Fibroblast of mammary gland (primary cell): ENCODE data around the gene ABHD5.
"Not testable (repeated sequence)": the region's sequence is repeated elsewhere in the genome, so short reads cannot be mapped to it uniquely, and the experiment has no call there.

Experiments
- DNase-seq: peaks from one replicate; pipeline ENCODE4 v3.0.0-alpha.2; 2010; ENCODE audit warnings: low read depth
- H3K4me3 ChIP-seq: 2 replicates; pipeline ENCODE4 v1.5.1; 2011; ENCODE audit warnings: low read depth, mild to moderate bottlenecking, low read length, moderate library complexity; ENCODE audit not compliant: control insufficient read depth
- TF ChIP-seq, protein P1 (sequence below): conservative IDR thresholded peaks from 2 replicates; pipeline ENCODE4 v1.5.1; 2011; ENCODE audit warnings: low read depth, low read length, inconsistent platforms; ENCODE audit not compliant: control insufficient read depth, insufficient read depth

Gene ABHD5

DNA sequence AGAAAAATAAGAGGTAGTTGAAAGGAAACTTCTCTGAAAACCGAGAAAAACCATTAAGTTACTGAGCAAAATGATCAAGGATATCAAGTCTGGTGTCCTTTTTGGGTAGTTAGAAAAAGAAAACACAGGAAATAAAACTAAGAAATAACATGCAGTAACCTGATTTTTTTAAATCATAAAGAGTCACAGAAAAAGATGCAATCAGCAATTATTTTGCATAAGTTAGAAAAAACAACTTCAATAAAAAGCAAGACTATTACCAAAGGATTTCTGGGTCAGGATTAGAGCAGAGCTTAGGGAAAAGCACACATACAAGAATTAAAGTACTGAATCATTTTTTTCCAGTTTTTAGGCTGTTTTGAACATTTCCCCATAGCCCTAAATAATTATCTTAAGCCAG is 40.4 kb upstream of the ABHD5 start:
- no peak overlapping the region for H3K4me3 ChIP-seq
- TF ChIP-seq, protein P1, sequence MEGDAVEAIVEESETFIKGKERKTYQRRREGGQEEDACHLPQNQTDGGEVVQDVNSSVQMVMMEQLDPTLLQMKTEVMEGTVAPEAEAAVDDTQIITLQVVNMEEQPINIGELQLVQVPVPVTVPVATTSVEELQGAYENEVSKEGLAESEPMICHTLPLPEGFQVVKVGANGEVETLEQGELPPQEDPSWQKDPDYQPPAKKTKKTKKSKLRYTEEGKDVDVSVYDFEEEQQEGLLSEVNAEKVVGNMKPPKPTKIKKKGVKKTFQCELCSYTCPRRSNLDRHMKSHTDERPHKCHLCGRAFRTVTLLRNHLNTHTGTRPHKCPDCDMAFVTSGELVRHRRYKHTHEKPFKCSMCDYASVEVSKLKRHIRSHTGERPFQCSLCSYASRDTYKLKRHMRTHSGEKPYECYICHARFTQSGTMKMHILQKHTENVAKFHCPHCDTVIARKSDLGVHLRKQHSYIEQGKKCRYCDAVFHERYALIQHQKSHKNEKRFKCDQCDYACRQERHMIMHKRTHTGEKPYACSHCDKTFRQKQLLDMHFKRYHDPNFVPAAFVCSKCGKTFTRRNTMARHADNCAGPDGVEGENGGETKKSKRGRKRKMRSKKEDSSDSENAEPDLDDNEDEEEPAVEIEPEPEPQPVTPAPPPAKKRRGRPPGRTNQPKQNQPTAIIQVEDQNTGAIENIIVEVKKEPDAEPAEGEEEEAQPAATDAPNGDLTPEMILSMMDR: no peak
- no peak for DNase-seq

DNA sequence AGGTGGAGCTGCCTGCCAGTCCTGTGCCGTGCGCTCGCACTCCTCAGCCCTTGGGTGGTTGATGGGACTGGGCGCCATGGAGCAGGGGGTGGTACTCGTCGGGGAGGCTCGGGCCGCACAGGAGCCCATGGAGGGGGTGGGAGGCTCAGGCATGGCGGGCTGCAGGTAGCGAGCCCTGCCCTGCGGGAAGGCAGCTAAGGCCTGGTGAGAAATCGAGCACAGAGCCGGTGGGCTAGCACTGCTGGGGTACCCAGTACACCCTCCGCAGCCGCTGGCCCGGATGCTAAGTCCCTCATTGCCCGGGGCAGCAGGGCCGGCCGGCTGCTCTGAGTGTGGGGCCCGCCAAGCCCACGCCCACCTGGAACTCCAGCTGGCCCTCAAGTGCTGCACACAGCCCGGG is 34.3 kb upstream of the ABHD5 start:
- DNase-seq, H3K4me3 ChIP-seq: not testable (repeated sequence)

DNA sequence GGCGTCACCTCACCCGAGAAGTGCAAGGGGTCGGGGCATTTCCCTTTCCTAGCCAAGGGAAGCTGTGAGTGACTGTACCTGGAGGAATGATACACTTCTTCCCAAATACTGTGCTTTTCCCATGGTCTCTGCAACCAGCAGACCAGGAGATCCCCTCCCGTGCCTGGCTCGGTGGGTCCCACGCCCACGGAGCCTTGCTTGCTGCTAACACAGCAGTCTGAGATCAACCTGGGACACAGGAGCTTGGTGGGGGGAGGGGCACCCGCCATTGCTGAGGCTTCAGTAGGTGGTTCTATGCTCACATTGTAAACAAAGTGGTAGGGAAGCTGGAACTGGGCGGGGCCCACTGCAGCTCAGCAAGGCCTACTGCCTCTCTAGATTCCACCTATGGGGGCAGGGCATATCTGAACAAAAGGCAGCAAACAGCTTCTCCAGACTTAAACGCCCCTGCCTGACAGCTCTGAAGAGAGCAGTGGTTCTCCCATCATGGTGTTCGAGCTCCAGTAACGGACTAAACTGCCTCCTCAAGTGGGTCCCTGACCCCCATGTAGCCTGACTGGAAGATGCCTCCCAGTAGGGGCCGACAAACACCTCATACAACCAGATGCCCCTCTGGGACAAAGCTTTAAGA is 31.4 kb upstream of the ABHD5 start:
- no peak overlapping the region for H3K4me3 ChIP-seq
- TF ChIP-seq, protein P1: no peak
- DNase-seq: no peak

DNA sequence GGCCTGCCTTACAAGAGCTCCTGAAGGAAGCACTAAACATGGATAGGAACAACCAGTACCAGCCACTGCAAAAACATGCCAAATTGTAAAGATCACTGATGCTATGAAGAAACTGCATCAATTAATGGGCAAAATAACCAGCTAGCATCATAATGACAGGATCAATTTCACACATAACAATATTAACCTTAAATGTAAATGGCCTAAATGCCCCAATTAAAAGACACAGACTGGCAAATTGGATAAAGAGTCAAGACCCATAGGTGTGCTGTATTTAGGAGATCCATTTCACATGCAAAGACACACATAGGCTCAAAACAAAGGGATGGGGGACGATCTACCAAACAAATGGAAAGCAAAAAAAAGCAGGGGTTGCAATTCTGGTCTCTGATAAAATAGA is 29.4 kb upstream of the ABHD5 start:
- not testable (repeated sequence) for DNase-seq, H3K4me3 ChIP-seq

DNA sequence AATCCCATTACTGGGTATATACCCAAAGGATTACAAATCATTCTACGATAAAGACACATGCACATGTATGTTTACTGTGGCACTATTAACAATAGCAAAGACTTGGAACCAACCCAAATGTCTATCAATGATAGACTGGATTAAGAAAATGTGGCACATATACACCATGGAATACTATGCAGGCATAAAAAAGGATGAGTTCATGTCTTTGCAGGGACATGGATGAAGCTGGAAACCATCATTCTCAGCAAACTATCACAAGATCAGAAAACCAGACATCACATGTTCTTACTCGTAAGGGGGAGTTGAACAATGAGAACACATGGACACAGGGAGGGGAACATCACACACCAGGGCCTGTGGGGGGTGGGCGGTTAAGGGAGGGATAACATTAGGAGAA is 25.7 kb upstream of the ABHD5 start:
- DNase-seq, H3K4me3 ChIP-seq: not testable (repeated sequence)

DNA sequence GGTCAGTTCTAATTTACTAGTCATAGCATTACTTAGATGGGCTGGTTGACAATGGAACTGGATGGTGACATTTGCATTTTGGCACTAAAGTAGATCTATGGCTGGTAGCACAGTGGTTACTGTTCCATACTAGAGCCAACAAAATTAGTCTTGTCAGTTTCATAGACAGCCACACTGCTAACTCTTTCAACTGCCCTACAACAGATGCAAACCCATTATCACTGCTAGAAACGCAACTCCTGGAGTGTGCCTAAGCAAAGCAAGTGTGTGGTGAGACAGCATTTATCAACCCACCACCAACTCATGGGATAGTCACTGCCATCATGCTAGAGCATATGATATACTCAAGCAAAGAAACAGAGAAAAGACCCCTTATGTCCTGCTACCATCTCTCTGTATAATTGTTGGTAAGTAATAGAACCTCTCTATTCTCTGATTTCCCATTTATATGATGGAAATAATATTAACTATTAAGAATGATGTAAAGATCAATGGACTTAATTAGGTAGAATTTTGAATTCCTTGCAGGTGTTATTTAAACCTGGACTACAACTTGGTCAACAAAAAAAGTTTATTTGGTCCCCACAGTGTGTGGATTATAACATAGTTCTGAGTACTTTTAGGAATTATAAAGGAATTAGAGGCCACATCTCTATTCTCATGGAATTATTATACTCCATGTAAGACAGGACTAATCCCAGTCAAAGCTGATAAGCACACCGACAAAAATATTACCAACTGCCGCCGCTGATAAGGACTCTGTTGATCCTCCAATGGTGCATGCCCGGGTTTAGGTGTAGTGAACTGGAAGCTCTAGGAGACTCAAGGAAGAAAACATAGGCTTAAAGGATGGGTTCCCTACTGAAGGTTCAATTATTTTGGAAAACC is 19.9 kb upstream of the ABHD5 start:
- DNase-seq: no peak
- TF ChIP-seq, protein P1: no peak
- H3K4me3 ChIP-seq: no peak overlapping the region

DNA sequence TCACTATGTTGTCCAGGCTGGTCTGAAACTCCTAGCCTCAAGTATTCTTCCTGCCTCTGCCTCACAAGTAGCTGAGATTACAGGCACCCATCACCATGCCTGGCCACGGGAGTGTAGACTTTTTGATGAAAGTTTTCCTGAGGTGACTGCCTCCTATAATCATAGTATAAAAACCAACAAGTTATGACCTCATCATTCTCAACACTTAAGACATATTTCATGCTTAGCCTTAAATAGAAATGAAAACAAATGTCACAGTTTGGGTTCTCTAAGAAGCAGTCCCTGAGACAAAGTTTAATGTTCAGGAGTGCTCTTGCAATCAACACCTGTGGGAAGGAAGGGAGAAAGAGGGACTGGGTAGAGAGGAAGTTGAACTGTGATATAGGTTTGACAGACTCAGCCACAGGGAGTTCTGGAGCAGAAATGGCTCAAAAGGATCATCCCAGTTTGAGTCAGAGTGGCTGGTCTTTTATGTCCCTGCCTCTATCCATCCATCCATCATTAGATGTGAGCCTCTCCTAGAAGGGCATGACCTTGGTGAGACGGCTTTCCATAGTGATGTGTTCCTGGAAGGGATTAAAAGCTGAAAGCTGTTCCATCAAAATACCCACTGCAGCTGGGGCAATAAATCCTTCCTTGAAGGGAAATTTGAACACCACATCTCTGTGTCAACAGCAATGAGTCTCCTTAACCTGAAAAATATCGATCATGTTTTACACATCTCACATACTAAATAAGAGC is 16.2 kb upstream of the ABHD5 start:
- TF ChIP-seq, protein P1: no peak
- no peak for DNase-seq
- H3K4me3 ChIP-seq: no peak overlapping the region

DNA sequence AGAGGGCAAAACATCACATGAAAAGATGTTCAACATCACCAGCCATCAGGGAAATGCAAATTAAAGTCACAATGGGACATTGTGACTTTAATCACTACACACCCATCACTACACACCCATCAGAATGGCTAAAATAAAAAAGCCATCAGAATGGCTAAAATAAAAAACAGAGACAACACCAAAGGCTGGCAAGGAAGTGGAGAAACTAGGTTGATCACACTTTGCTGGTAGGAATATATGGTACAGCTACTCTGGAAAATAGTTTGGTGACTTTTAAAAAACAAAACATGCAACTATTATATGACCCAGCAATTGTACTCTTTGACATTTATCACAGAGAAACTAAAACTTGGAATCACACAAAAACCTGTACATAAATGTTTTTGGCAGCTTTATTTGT is 15.1 kb upstream of the ABHD5 start:
- TF ChIP-seq, protein P1: no peak

More for the DNA sequence above, 15.1 kb upstream of the ABHD5 start:
- DNase-seq: no peak
- H3K4me3 ChIP-seq: no peak overlapping the region
